Mesodermal cell (in vitro differentiated cells): ENCODE measurements around the gene TAAR8.
"Not testable (repeated sequence)": the region's sequence is repeated elsewhere in the genome, so short reads cannot be mapped to it uniquely, and the experiment has no call there.

ENCODE experiments used
- H3K27ac ChIP-seq: 2 replicates; pipeline ENCODE4 v1.7.0; 2013; ENCODE audit warnings: mild to moderate bottlenecking, low read depth, low read length, moderate library complexity; ENCODE audit not compliant: severe bottlenecking
- H3K36me3 ChIP-seq: 2 replicates; pipeline ENCODE4 v1.7.1; 2013; ENCODE audit warnings: mild to moderate bottlenecking, low read length, moderate library complexity; ENCODE audit not compliant: control insufficient read depth, insufficient read depth
- H3K4me1 ChIP-seq: one replicate; pipeline ENCODE4 v1.7.1; 2013; ENCODE audit warnings: mild to moderate bottlenecking, low read length; ENCODE audit not compliant: insufficient read depth, control insufficient read depth, poor library complexity, severe bottlenecking
- H3K4me3 ChIP-seq: 2 replicates; pipeline ENCODE4 v1.7.0; 2013; ENCODE audit warnings: low read length, control low read depth, mild to moderate bottlenecking; ENCODE audit not compliant: insufficient read depth, poor library complexity, severe bottlenecking; ENCODE audit errors: extremely low read depth
- H3K9me3 ChIP-seq: 2 replicates; pipeline ENCODE4 v1.7.1; 2013; ENCODE audit warnings: mild to moderate bottlenecking, low read length, moderate library complexity; ENCODE audit not compliant: control insufficient read depth
- WGBS, 2 experiments: methylation state at CpG; one replicate each; pipeline ENCODE4 v1.1.5; 2013; ENCODE audit warnings: missing lambda C conversion rate in 2 of 2; ENCODE audit not compliant: insufficient coverage in 2 of 2; 5-methylcytosine and 5-hydroxymethylcytosine counted together

The TAAR8 gene

GRCh38 chr6:132513831-132514545, 38.5 kb upstream of the TAAR8 start:
- no peaks in the 10 kb centered on the region for H3K36me3 ChIP-seq
- no peaks in the 10 kb centered on the region for H3K9me3 ChIP-seq
- H3K4me3 ChIP-seq, result no peak overlapping the region
- H3K4me1 ChIP-seq, result no peaks in the 10 kb centered on the region
- WGBS, 2 experiments, result 100% methylated on average over 1 of the region's 3 CpGs
- H3K27ac ChIP-seq, result no peak overlapping the region

- no peaks in the 10 kb centered on the region for H3K36me3 ChIP-seq
- H3K9me3 ChIP-seq, result no peaks in the 10 kb centered on the region
- 75 to 91% methylated on average over 1 of the region's 2 CpGs for WGBS, 2 experiments
- no peak overlapping the region for H3K27ac ChIP-seq
- no peaks in the 10 kb centered on the region for H3K4me1 ChIP-seq
- no peak overlapping the region for H3K4me3 ChIP-seq
These were observed 37.1 kb upstream of the TAAR8 start for GRCh38 chr6:132515386-132515785.

- no CpG with 5 or more reads among the region's 2 CpGs for WGBS, 2 experiments
- H3K9me3 ChIP-seq, result no peaks in the 10 kb centered on the region
- H3K4me1 ChIP-seq, result no peaks in the 10 kb centered on the region
- no peak overlapping the region for H3K4me3 ChIP-seq
- no peak overlapping the region for H3K27ac ChIP-seq
- H3K36me3 ChIP-seq, result no peaks in the 10 kb centered on the region
These were observed 31.5 kb upstream of the TAAR8 start for GRCh38 chr6:132520953-132521352.

GRCh38 chr6:132524646-132525045, 27.8 kb upstream of the TAAR8 start:
- 93 to 97% methylated on average over 4 to 5 of the region's 5 CpGs for WGBS, 2 experiments
- no peak overlapping the region for H3K4me3 ChIP-seq
- no peaks in the 10 kb centered on the region for H3K36me3 ChIP-seq
- H3K27ac ChIP-seq, result no peak overlapping the region
- H3K9me3 ChIP-seq, result no peaks in the 10 kb centered on the region
- peaks cover 2% of the 10 kb centered on the region for H3K4me1 ChIP-seq

- Histone ChIP-seq H3K4me1 (peaks cover 2% of the 10 kb centered on the region), H3K4me3 (no peak overlapping the region), H3K36me3 (no peaks in the 10 kb centered on the region), H3K9me3 (no peaks in the 10 kb centered on the region), H3K27ac (no peak overlapping the region)
- WGBS, 2 experiments, result 73 to 81% methylated on average over 2 to 4 of the region's 4 CpGs
These were observed 26.6 kb upstream of the TAAR8 start for GRCh38 chr6:132525866-132526265.

GRCh38 chr6:132526461-132526860, 26.0 kb upstream of the TAAR8 start:
- no peak overlapping the region for H3K27ac ChIP-seq
- WGBS, 2 experiments, result 33 to 100% methylated on average over 1 of the region's 2 CpGs
- peaks cover 2% of the 10 kb centered on the region for H3K4me1 ChIP-seq
- no peaks in the 10 kb centered on the region for H3K9me3 ChIP-seq
- H3K4me3 ChIP-seq, result no peak overlapping the region
- no peaks in the 10 kb centered on the region for H3K36me3 ChIP-seq

GRCh38 chr6:132527791-132528190, 24.7 kb upstream of the TAAR8 start:
- H3K4me3 ChIP-seq, result no peak overlapping the region
- no peak overlapping the region for H3K27ac ChIP-seq
- H3K4me1 ChIP-seq, result peaks cover 2% of the 10 kb centered on the region
- WGBS, 2 experiments, result 86 to 94% methylated on average over 4 to 5 of the region's 6 CpGs
- no peaks in the 10 kb centered on the region for H3K9me3 ChIP-seq
- no peaks in the 10 kb centered on the region for H3K36me3 ChIP-seq

- WGBS, 2 experiments, result 8% methylated on average over 2 of the region's 9 CpGs; no CpG with 5 or more reads in 1 of the 2 experiments
- H3K27ac ChIP-seq, result no peak overlapping the region
- no peaks in the 10 kb centered on the region for H3K36me3 ChIP-seq
- H3K4me1 ChIP-seq, result peaks cover 2% of the 10 kb centered on the region
- H3K4me3 ChIP-seq, result no peak overlapping the region
- H3K9me3 ChIP-seq, result no peaks in the 10 kb centered on the region
These were observed 22.0 kb upstream of the TAAR8 start for GRCh38 chr6:132530293-132530974.

- WGBS, 2 experiments, result 100% methylated on average over 1 of the region's 2 CpGs
- not testable (repeated sequence) for H3K27ac ChIP-seq, H3K4me3 ChIP-seq, H3K4me1 ChIP-seq, H3K36me3 ChIP-seq, H3K9me3 ChIP-seq
These were observed 17.9 kb upstream of the TAAR8 start for GRCh38 chr6:132534546-132534945.

GRCh38 chr6:132537145-132537544, 15.3 kb upstream of the TAAR8 start:
- Histone ChIP-seq H3K27ac (no peak overlapping the region), H3K4me1 (no peaks in the 10 kb centered on the region), H3K4me3 (no peak overlapping the region), H3K36me3 (no peaks in the 10 kb centered on the region), H3K9me3 (no peaks in the 10 kb centered on the region)
- WGBS, 2 experiments, result 67% methylated on average over 1 of the region's 3 CpGs; no CpG with 5 or more reads in 1 of the 2 experiments

GRCh38 chr6:132537977-132538376, 14.5 kb upstream of the TAAR8 start, which contains the start of gene TAAR9:
Gene TAAR9 (plus strand): TSS chr6:132538277. CDS start chr6:132538290, 13 bp downstream.
- no peaks in the 10 kb centered on the region for H3K9me3 ChIP-seq
- no peaks in the 10 kb centered on the region for H3K36me3 ChIP-seq
- H3K4me3 ChIP-seq, result no peak within 1 kb of the TSS
- no peak within 1 kb of the TSS for H3K27ac ChIP-seq
- H3K4me1 ChIP-seq, result no peaks in the 10 kb centered on the region
- WGBS, 2 experiments, result 91 to 97% methylated on average over 3 of the region's 4 CpGs
